NCI-H1694 treated with DMSO at 0.1 percent for 48 hours (cell line): ENCODE results near the gene EPB41.
"Not testable (repeated sequence)": the region's sequence is repeated elsewhere in the genome, so short reads cannot be mapped to it uniquely, and the experiment has no call there.

Experiments
- DNase-seq: peaks from one replicate; lab custom pipeline; 2025; lab: John Stamatoyannopoulos, UW

EPB41 gene

GRCh38 chr1:29133861-29134694 is 219.7 kb downstream of the EPB41 start:
- no peak for DNase-seq

DNA sequence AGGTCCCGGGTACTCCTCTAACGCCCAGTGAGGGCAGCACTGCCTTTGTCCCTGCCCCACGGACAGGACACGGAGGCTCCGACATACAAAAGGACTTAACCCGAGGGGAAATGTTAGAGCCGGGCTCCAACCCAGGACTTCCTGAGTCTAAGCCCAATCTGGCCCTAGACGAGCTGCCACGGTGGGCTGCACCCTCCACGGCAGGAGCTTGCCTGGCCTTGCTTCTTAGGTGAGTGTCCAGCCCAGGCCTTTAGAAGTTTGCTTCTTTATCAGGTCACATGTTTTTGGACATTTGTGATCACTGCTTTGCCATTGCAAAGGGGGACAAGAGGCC is 220.3 kb downstream of the EPB41 start:
- no peak for DNase-seq

- no peak for DNase-seq
These were observed 222.1 kb downstream of the EPB41 start for GRCh38 chr1:29136391-29136915.

GRCh38 chr1:29142714-29143113 is 228.3 kb downstream of the EPB41 start:
- no peak for DNase-seq

GRCh38 chr1:29144178-29144577 is 229.8 kb downstream of the EPB41 start:
- no peak for DNase-seq

DNA sequence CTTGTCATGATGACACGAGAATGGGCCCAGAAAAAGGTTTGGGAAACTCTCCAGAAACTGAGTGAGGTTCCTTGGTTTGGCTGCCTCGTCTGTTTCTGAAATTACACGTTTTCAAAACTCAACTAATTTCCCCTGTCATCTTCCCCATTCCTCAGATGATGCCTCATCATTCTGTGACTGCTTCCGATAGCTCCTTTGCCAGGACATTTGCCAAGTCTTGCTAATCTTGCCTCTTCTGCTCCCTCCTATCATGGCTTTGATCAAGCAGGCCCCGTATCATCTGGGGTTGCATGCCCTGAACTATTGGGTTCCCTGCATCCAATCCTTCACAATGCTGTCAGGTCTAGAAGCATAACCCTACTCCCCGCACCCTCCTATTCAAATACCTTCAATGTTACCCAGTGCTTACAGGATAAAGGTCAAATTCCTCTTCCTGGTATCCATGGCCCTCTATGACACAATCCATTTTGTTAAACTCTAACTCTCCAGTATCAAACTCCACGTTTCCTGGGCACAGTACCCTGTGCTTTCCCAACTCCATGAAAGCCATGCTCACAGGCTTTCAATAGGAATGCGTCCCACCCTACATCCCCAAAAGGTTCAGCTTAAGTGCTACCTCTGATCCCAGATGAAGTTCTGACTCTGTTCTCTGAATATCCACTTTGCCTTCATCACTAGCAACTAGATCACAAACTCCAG is 231.5 kb downstream of the EPB41 start:
- DNase-seq = no peak

GRCh38 chr1:29148656-29149491 is 234.5 kb downstream of the EPB41 start:
- DNase-seq = no peak

DNA sequence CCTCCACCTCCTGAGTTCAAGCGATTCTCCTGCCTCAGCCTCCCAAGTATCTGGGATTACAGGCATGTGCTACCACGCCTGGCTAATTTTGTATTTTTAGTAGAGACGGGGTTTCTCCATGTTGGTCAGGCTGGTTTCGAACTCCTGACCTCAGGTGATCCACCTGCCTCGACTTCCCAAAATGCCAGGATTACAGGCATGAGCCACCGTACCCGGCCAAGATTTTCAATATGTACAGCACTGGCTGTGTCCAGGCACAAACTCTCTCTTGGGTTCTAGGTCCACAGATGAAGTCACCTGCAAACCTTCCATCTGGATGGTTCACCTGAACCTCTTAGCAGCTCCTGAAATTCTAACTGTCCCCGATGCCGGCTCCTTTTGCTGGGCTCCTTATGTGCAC is 236.0 kb downstream of the EPB41 start:
- not testable (repeated sequence) for DNase-seq

GRCh38 chr1:29152046-29152805 is 237.9 kb downstream of the EPB41 start:
- DNase-seq = no peak

- DNase-seq = no peak
These were observed 242.3 kb downstream of the EPB41 start for GRCh38 chr1:29156543-29157268.

GRCh38 chr1:29157269-29157601 is 242.9 kb downstream of the EPB41 start:
- DNase-seq = no peak

GRCh38 chr1:29159773-29160172 is 245.4 kb downstream of the EPB41 start:
- no peak for DNase-seq

GRCh38 chr1:29162025-29162424 is 247.7 kb downstream of the EPB41 start:
- no peak for DNase-seq

DNA sequence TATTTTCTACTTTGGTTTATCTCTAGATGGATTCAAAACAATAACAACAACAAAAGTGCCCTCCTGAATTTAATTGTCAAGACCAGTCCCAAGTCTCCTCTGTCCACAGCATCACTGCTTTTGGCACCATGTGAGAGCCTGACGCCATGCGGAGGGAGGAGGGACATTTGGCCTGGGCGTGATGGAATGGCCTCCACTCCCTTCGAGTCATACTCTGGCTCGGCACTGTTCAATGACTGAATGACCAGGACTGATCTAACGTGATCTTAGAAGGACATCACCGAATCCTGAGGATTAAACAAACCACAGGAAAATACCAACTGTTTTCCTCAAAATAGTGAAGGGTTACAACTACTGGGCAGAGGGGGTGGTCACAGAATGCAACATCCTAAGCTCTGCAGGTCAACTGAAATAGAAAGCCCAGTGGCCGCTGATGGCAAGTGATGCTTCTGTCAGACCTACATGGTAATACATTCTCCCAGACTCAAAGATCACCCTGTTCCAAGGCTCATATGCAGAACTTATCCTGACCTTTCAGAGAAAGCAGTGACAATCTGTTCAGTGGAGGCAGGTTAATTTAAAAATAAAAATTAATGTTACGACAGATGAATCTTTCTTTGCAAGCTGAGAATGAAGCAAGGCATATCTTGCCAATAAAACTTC is 248.2 kb downstream of the EPB41 start:
- DNase-seq = no peak

- no peak for DNase-seq
These were observed 250.2 kb downstream of the EPB41 start for GRCh38 chr1:29164588-29164987.

GRCh38 chr1:29166291-29166878 is 252.0 kb downstream of the EPB41 start:
- DNase-seq = no peak

- DNase-seq = no peak
These were observed 253.5 kb downstream of the EPB41 start for GRCh38 chr1:29167904-29168303.
